Endothelial cell of umbilical vein (primary cell): ENCODE measurements around the gene SPTSSA. TPM values are rescaled to one million over a fixed set of nuclear protein-coding genes. Genes with fewer than 3 reads are reported as not detected.

Experiments
- BruUV-seq: library from RNA; stranded (reverse); fragments of 400-500 nt; replicated peaks from 2 replicates; lab custom pipeline; 2021; lab: Mats Ljungman, UMichigan
- CTCF ChIA-PET: fragments of 300-600, 350-600 bp; sonication (Branson Sonifier 250); formaldehyde crosslinking; loops from one replicate; lab custom pipeline; 2021; ENCODE audit warnings: antibody characterized with exemption, inconsistent platforms; lab: Charles Lee
- POLR2A ChIA-PET: fragments of 300-600, 350-600 bp; sonication (Branson Sonifier 250); formaldehyde crosslinking; loops from one replicate; lab custom pipeline; 2021; ENCODE audit warnings: antibody characterized with exemption, inconsistent platforms; lab: Charles Lee
- DNase-seq: peaks from one replicate; pipeline ENCODE4 v3.0.0-alpha.2; 2011; ENCODE audit warnings: low read depth, low spot score
- FAIRE-seq: peaks from 2 replicates; lab custom pipeline; 2011; peaks lifted over from hg19 to GRCh38; lab: Jason Lieb, UNC
- H2AFZ ChIP-seq: 2 replicates; pipeline ENCODE4 v1.6.0; 2012; ENCODE audit warnings: low read depth, low read length, control low read depth, inconsistent platforms
- H3K27ac ChIP-seq: 2 replicates; pipeline ENCODE4 v1.5.1; 2011; ENCODE audit warnings: low read depth, mild to moderate bottlenecking, control low read depth, low read length, moderate library complexity; ENCODE audit not compliant: insufficient read depth
- H3K27me3 ChIP-seq, 2 experiments: 2 replicates each; pipeline versions ENCODE4 v1.6.0 to v1.6.1; 2011; ENCODE audit warnings: low read length in 2 of 2, mixed read lengths in 1 of 2; ENCODE audit not compliant: control insufficient read depth in 2 of 2, insufficient read depth in 2 of 2
- H3K36me3 ChIP-seq, 2 experiments: 2 replicates in 1 of 2; 3 replicates in 1 of 2; pipeline ENCODE4 v1.5.1; 2011; ENCODE audit warnings: low read length in 2 of 2, mild to moderate bottlenecking in 1 of 2, moderate library complexity in 1 of 2; ENCODE audit not compliant: control insufficient read depth in 2 of 2, insufficient read depth in 2 of 2; ENCODE audit errors: extremely low read depth in 1 of 2
- H3K4me1 ChIP-seq: 3 replicates; pipeline ENCODE4 v1.5.1; 2011; ENCODE audit warnings: mild to moderate bottlenecking, low read length; ENCODE audit not compliant: control insufficient read depth, insufficient read depth; ENCODE audit errors: extremely low read depth
- H3K4me2 ChIP-seq: 2 replicates; pipeline ENCODE4 v1.6.1; 2011; ENCODE audit warnings: low read length, control low read depth, mixed read lengths; ENCODE audit not compliant: insufficient read depth
- H3K4me3 ChIP-seq, 3 experiments: fragments of 200-600 bp in 1 of 3; sonication (generic), shearing (Covaris generic) in 1 of 3; replicated peaks in 1 of 3; 2 replicates each; pipeline ENCODE4 v1.5.1; 2011 to 2016; ENCODE audit warnings: control low read depth in 3 of 3, low read length in 3 of 3, mild to moderate bottlenecking in 2 of 3, inconsistent platforms in 1 of 3, low read depth in 1 of 3, moderate library complexity in 1 of 3; ENCODE audit not compliant: insufficient read depth in 1 of 3
- H3K79me2 ChIP-seq: 2 replicates; pipeline ENCODE4 v1.6.0; 2012; ENCODE audit warnings: low read length, inconsistent platforms; ENCODE audit not compliant: control insufficient read depth, insufficient read depth
- H3K9ac ChIP-seq: replicated peaks from 2 replicates; pipeline ENCODE3; 2011; ENCODE audit warnings: low read length, control low read depth; ENCODE audit not compliant: insufficient read depth; ENCODE audit errors: extremely low read depth
- H3K9me1 ChIP-seq: replicated peaks from 3 replicates; pipeline ENCODE4 v1.6.0; 2011; ENCODE audit warnings: mild to moderate bottlenecking, low read length; ENCODE audit not compliant: control insufficient read depth, insufficient read depth; ENCODE audit errors: extremely low read depth
- H3K9me3 ChIP-seq: replicated peaks from 2 replicates; pipeline ENCODE4 v1.5.1; 2012; ENCODE audit warnings: low read length, inconsistent platforms; ENCODE audit not compliant: control insufficient read depth, insufficient read depth
- H4K20me1 ChIP-seq: replicated peaks from 2 replicates; pipeline ENCODE3; 2011; ENCODE audit warnings: mild to moderate bottlenecking, low read length; ENCODE audit not compliant: control insufficient read depth, insufficient read depth; ENCODE audit errors: extremely low read depth
- FOS ChIP-seq: IDR thresholded peaks from 2 replicates; pipeline ENCODE4 v1.6.1; 2011; ENCODE audit warnings: mild to moderate bottlenecking, low read length, moderate library complexity, borderline replicate concordance; ENCODE audit not compliant: insufficient read depth
- GATA2 ChIP-seq: IDR thresholded peaks from 2 replicates; pipeline ENCODE4 v1.7.0; 2011; ENCODE audit warnings: low read depth, mild to moderate bottlenecking, moderate library complexity, mixed read lengths, low read length; ENCODE audit not compliant: insufficient read length, insufficient read depth
- MAX ChIP-seq: IDR thresholded peaks from 2 replicates; pipeline ENCODE4 v1.6.1; 2011; ENCODE audit not compliant: insufficient read depth, insufficient read length
- dilution Hi-C: fragments of 300-500 bp; cut with MboI; formaldehyde crosslinking; loops from one replicate; pipeline ENCODE4 v1.15.0; 2019; ENCODE audit warnings: low sequenced_read_pairs; ENCODE audit not compliant: extremely low pct_ligation_motif_present
- intact Hi-C: fragments of 100-400 bp; cut with micrococcal nuclease; formaldehyde crosslinking; loops from one replicate; pipeline ENCODE4 v1.10.0; 2022
- polyA plus RNA-seq, 4 experiments: library from polyadenylated mRNA; depleted of rRNA in 3 of 4; stranded (reverse) in 3 of 4; unstranded in 1 of 4; fragments of >200 nt; gene quantifications; 2 replicates each; pipeline versions ENCODE4 v1.2.1 to v1.2.3, GENCODE V29; 2011 to 2012; ENCODE audit warnings: missing spikeins in 1 of 4
- total RNA-seq: library from RNA; stranded (reverse); gene quantifications from 2 replicates; pipeline ENCODE4 v1.2.3, GENCODE V29; 2021

Gene SPTSSA
- total and polyA plus RNA-seq, 2 donors (not counting 3 experiments of a cell fraction or from before 2014, with no cell fraction given) = 21.3 to 24.3 TPM

DNA sequence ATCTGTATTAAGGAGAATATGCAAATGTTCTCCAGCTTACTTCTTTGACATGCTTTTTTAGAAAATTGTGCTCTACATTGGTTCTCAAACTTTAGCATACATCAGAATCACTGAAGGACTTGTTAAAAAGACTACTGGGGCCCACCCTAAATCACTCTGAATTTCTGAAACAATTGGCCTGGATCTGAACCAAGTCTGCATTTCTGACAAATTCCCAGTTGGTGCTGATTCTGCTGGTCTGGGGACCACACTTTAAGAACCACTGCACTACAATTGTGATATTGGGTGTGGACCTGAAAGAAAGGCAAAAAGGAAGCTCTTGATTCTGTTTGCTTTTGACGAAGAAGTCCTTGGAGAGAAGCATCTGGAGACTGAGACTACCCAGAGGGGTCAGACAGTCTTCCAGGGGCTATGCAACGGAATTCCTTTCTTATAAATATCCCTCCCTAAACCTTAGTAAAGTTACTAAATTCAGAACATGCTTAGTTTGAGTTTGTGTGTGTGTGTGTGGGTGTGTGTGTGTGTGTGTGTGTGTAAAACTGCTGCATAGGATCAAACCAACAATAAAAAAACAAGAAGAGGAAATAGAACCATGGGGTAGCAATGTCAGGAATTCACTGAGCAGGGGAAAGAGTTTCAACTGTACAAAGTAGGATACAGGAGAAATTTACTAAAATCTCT is 40.6 kb upstream of the SPTSSA start:
- no TSS peak for BruUV-seq
- H2AFZ ChIP-seq = peak overlapping the region; percentile 82
- intact Hi-C loops (no loop called here), dilution Hi-C loops (no loop called here)
- peaks cover 17% of the 10 kb centered on the region for H3K4me1 ChIP-seq
- H3K27ac ChIP-seq = peak overlapping the region; percentile 32
- H3K4me2 ChIP-seq = peak overlapping the region; percentile 31
- no peaks in the 10 kb centered on the region for H3K9me1 ChIP-seq
- H3K9me3 ChIP-seq = no peaks in the 10 kb centered on the region
- CTCF ChIA-PET = interaction anchor here (1.3 to 2.3 kb wide), 2 partner anchors 138 to 171 kb away, joined by 3 to 7 read pairs; no protein-coding TSS in a partner anchor
- H3K4me3 ChIP-seq = no peak overlapping the region
- TF ChIP-seq GATA2 = no peak
- FAIRE-seq = peak; percentile 71
- POLR2A ChIA-PET = no interaction called here
- DNase-seq = peak; percentile 60
- H3K36me3 ChIP-seq = no peaks in the 10 kb centered on the region
- no peak overlapping the region for H3K9ac ChIP-seq
- no peaks in the 10 kb centered on the region for H4K20me1 ChIP-seq
- no peaks in the 10 kb centered on the region for H3K79me2 ChIP-seq
- no peaks in the 10 kb centered on the region for H3K27me3 ChIP-seq

DNA sequence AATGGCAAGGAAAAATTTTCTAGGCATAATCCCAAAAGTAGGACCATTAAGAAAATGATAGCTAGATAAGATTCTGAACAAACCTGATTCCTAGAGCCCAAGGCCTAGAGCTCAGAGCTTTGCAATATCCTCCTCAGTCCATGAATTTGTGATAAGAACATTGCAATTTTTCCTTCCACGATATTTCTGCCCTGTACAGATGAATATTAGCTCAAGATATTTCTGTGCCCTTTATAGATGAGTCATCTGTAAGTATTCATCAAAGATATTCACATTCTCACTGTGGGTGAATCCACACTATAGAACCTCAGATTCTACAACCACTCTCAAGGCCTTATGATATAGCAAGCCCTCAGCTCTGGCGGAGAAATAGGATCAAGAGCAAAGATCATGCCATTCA is 40.0 kb upstream of the SPTSSA start:
- intact Hi-C loops = no loop called here
- Histone ChIP-seq H3K4me3 (no peak overlapping the region), H3K36me3 (no peaks in the 10 kb centered on the region), H3K9me3 (no peaks in the 10 kb centered on the region), H3K9me1 (no peaks in the 10 kb centered on the region), H3K27ac (no peak overlapping the region), H3K9ac (no peak overlapping the region), H3K4me2 (no peak overlapping the region), H2AFZ (peak overlapping the region; percentile 41), H3K79me2 (no peaks in the 10 kb centered on the region), H3K27me3 (no peaks in the 10 kb centered on the region), H3K4me1 (peaks cover 22% of the 10 kb centered on the region), H4K20me1 (no peaks in the 10 kb centered on the region)
- dilution Hi-C loops = no loop called here
- ChIA-PET CTCF (interaction anchor here (1.0 to 2.3 kb wide), 3 partner anchors 11 to 170 kb away, joined by 3 to 7 read pairs (median 3); no protein-coding TSS in a partner anchor), POLR2A (interaction anchor here (0.7 kb wide), 1 partner anchor 46 kb away, joined by 3 read pairs; no protein-coding TSS in a partner anchor)
- TF ChIP-seq FOS (peak; percentile 35), MAX (no peak)
- FAIRE-seq (peak; percentile 48), DNase-seq (peak; percentile 10)
- no TSS peak for BruUV-seq
